Stimulated activated CD4-positive, alpha-beta T cell treated with anti-CD3 and anti-CD28 coated beads, Interleukin-2, amount 100 ng/mL, for 4 hours (primary cell): ENCODE measurements around the gene TNNT3.
"Not testable (repeated sequence)": the region's sequence is repeated elsewhere in the genome, so short reads cannot be mapped to it uniquely, and the experiment has no call there.

ENCODE experiments used
- DNase-seq: peaks from one replicate; pipeline ENCODE4 v3.0.0-alpha.2; 2020; ENCODE audit warnings: low read depth

The TNNT3 gene

GRCh38 chr11:1935156-1936071 is 15.9 kb downstream of the TNNT3 start:
- DNase-seq = no peak

GRCh38 chr11:1936072-1936780 is 16.7 kb downstream of the TNNT3 start:
- no peak for DNase-seq

- DNase-seq = no peak
Observed at GRCh38 chr11:1936781-1937615, 17.5 kb downstream of the TNNT3 start.

GRCh38 chr11:1937616-1938342 is 18.3 kb downstream of the TNNT3 start:
- no peak for DNase-seq

- no peak for DNase-seq
Observed at GRCh38 chr11:1938343-1939005, 19.0 kb downstream of the TNNT3 start.

GRCh38 chr11:1939006-1939625 is 19.6 kb downstream of the TNNT3 start:
- no peak for DNase-seq

GRCh38 chr11:1939788-1940187 is 20.3 kb downstream of the TNNT3 start:
- DNase-seq = not testable (repeated sequence)

GRCh38 chr11:1942558-1943260 is 23.2 kb downstream of the TNNT3 start:
- DNase-seq = no peak

GRCh38 chr11:1943576-1943975 is 24.1 kb downstream of the TNNT3 start:
- no peak for DNase-seq

GRCh38 chr11:1943977-1944376 is 24.5 kb downstream of the TNNT3 start:
- DNase-seq = no peak

- peak; percentile 20 for DNase-seq
Observed at GRCh38 chr11:1946812-1947484, 27.4 kb downstream of the TNNT3 start, which contains the start of gene MRPL23. Gene MRPL23, plus strand, starts transcription at chr11:1947332. Its CDS starts 31 bp downstream, at chr11:1947363.

- no peak for DNase-seq
Observed at GRCh38 chr11:1947592-1948237, 28.2 kb downstream of the TNNT3 start.

- no peak for DNase-seq
Observed at GRCh38 chr11:1948389-1948788, 28.9 kb downstream of the TNNT3 start.

GRCh38 chr11:1949302-1949701 is 29.8 kb downstream of the TNNT3 start:
- no peak for DNase-seq

- no peak for DNase-seq
Observed at GRCh38 chr11:1949922-1950321, 30.4 kb downstream of the TNNT3 start.

GRCh38 chr11:1952806-1953482 is 33.4 kb downstream of the TNNT3 start:
- DNase-seq = no peak

- no peak for DNase-seq
Observed at GRCh38 chr11:1953489-1954266, 34.2 kb downstream of the TNNT3 start.
